Coronary artery (tissue), 2 donors: ENCODE measurements around the gene LILRB4.
"Not testable (repeated sequence)": the region's sequence is repeated elsewhere in the genome, so short reads cannot be mapped to it uniquely, and the experiment has no call there.

ENCODE experiments used
- DNase-seq: peaks from one replicate; pipeline ENCODE4 v3.0.0-alpha.2; 2017; ENCODE audit warnings: low spot score
- H3K27ac ChIP-seq, 2 donors: fragments of 200-600 bp; sonication (generic); one replicate each; pipeline ENCODE4 v1.5.1; 2016 to 2019
- H3K4me3 ChIP-seq: fragments of 200-600 bp; sonication (generic); 2 replicates; pipeline ENCODE4 v1.5.1; 2016; ENCODE audit warnings: mild to moderate bottlenecking, moderate library complexity
- CTCF ChIP-seq: fragments of 200-600 bp; sonication (generic); IDR thresholded peaks from one replicate; pipeline ENCODE4 v1.5.1; 2019; ENCODE audit warnings: antibody characterized with exemption

The LILRB4 gene

GRCh38 chr19:54662730-54663129 is at the start of gene LILRB4:
Gene LILRB4 (plus strand): TSS chr19:54662985. CDS start chr19:54663034, 49 bp downstream.
- Histone ChIP-seq H3K4me3 (no peak within 1 kb of the TSS), H3K27ac (no peak within 1 kb of the TSS)
- DNase-seq, result no peak
- TF ChIP-seq CTCF, result no peak

DNA sequence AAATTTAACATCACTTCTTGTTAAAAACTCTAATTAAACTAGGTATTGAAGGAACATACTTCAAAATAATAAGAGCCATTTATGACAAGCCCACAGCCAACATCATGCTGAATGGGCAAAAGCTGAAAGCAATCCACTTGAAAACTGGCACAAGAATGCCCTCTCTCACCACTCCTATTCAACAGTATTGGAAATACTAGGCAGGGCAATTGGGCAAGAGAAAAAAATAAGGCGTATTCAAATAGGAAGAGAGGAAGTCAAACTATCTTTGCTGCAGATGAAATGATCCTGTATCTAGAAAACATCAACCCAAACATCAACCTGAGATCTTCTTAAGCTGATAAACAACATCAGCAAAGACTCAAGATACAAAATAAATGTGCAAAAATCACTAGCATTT is 48.1 kb upstream of the LILRB4 start:
- H3K4me3 ChIP-seq, result no peak overlapping the region
- no peak for TF ChIP-seq CTCF
- no peak for DNase-seq
- H3K27ac ChIP-seq, result no peak overlapping the region

DNA sequence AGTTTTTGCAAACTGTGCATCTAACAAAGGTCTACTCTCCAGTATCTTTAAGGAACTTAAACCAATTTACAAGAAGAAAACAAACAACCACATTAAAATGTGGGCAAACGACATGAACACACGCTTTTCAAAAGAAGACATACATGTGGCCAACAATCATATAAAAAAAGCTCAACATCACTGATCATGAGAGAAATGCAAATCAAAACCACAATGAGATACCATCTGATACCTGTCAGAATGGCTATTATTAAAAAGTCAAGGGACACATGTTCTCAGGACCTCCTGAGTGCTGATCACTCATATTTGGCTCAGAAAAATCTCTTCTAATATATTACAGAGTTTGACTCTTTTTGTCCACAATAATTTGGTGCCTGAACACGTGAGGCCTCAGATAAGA is 46.7 kb upstream of the LILRB4 start:
- H3K27ac ChIP-seq, result no peak overlapping the region
- no peak for DNase-seq
- H3K4me3 ChIP-seq, result no peak overlapping the region
- TF ChIP-seq CTCF, result no peak

- no peak for TF ChIP-seq CTCF
- DNase-seq, result no peak
- no peak overlapping the region for H3K4me3 ChIP-seq
- no peak overlapping the region for H3K27ac ChIP-seq
Measured at GRCh38 chr19:54616821-54617560, 45.8 kb upstream of the LILRB4 start.

- no peak overlapping the region for H3K27ac ChIP-seq
- H3K4me3 ChIP-seq, result no peak overlapping the region
- TF ChIP-seq CTCF, result no peak
- no peak for DNase-seq
Measured at GRCh38 chr19:54620464-54620863, 42.3 kb upstream of the LILRB4 start.

DNA sequence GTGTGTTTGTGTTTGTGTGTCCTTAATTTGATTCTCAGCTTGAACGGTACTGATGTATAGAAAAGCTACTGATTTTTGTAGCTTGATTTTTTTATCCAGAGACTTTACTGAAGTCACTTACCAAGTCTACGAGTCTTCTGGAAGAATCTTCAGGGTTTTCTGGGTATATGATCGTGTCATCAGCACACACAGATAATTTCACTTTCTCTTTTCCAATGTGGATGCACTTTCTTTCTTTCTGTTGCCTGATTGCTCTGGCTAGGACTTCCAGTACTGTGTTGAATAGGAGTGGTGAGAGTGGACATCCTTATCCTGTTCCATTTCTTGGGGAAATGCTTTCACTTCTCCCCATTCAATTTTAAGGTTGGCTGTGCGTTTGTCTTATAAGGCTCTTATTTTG is 40.4 kb upstream of the LILRB4 start:
- TF ChIP-seq CTCF, result no peak
- no peak for DNase-seq
- Histone ChIP-seq H3K27ac (no peak overlapping the region), H3K4me3 (no peak overlapping the region)

- not testable (repeated sequence) for H3K4me3 ChIP-seq, DNase-seq, H3K27ac ChIP-seq
Measured at GRCh38 chr19:54624234-54624633, 38.6 kb upstream of the LILRB4 start.

- not testable (repeated sequence) for DNase-seq, H3K27ac ChIP-seq, H3K4me3 ChIP-seq
Measured at GRCh38 chr19:54624934-54625730, 37.7 kb upstream of the LILRB4 start.
